Ishikawa (cell line): ENCODE results near the gene COL27A1.

Experiments used
- CEBPB ChIP-seq: IDR thresholded peaks from 2 replicates; pipeline ENCODE4 v1.6.1; 2012
- CREB1 ChIP-seq: IDR thresholded peaks from 2 replicates; pipeline ENCODE4 v1.6.1; 2012; ENCODE audit warnings: low read depth
- EGR1 ChIP-seq: IDR thresholded peaks from 2 replicates; pipeline ENCODE4 v1.6.1; 2012
- EP300 ChIP-seq: IDR thresholded peaks from 2 replicates; pipeline ENCODE4 v1.6.1; 2012; ENCODE audit warnings: borderline replicate concordance
- FOXM1 ChIP-seq: IDR thresholded peaks from 2 replicates; pipeline ENCODE4 v1.6.1; 2012; ENCODE audit warnings: low read depth, borderline replicate concordance
- NFIC ChIP-seq: IDR thresholded peaks from 2 replicates; pipeline ENCODE4 v1.6.1; 2012
- RAD21 ChIP-seq: IDR thresholded peaks from 2 replicates; pipeline ENCODE4 v1.6.1; 2012; ENCODE audit warnings: low read depth
- TAF1 ChIP-seq: IDR thresholded peaks from 2 replicates; pipeline ENCODE4 v1.6.1; 2012; ENCODE audit warnings: low read depth, mild to moderate bottlenecking
- TCF12 ChIP-seq: IDR thresholded peaks from 2 replicates; pipeline ENCODE4 v1.6.1; 2012; ENCODE audit warnings: low read depth
- TEAD4 ChIP-seq: IDR thresholded peaks from 2 replicates; pipeline ENCODE4 v1.6.1; 2012
- USF1 ChIP-seq: IDR thresholded peaks from 2 replicates; pipeline ENCODE4 v1.6.1; 2012
- YY1 ChIP-seq: IDR thresholded peaks from 2 replicates; pipeline ENCODE4 v1.6.1; 2012; ENCODE audit warnings: low read depth
- ZBTB7A ChIP-seq: IDR thresholded peaks from 2 replicates; pipeline ENCODE4 v1.6.1; 2012; ENCODE audit warnings: low read depth
- TF ChIP-seq, protein P1 (sequence below): IDR thresholded peaks from 2 replicates; pipeline ENCODE4 v1.6.1; 2012
- TF ChIP-seq, protein P2 (sequence below): IDR thresholded peaks from 2 replicates; pipeline ENCODE4 v1.6.1; 2012; ENCODE audit warnings: low read depth, mild to moderate bottlenecking

COL27A1 gene

GRCh38 chr9:114178076-114178475 lies 22.7 kb downstream of the COL27A1 start:
- TF ChIP-seq TCF12 (no peak), TEAD4 (no peak), NFIC (no peak), TAF1 (no peak), USF1 (no peak), ZBTB7A (no peak), CEBPB (no peak)
- TF ChIP-seq, protein P1, sequence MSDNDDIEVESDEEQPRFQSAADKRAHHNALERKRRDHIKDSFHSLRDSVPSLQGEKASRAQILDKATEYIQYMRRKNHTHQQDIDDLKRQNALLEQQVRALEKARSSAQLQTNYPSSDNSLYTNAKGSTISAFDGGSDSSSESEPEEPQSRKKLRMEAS = no peak

- TF ChIP-seq FOXM1 = no peak
- TF ChIP-seq, protein P2, sequence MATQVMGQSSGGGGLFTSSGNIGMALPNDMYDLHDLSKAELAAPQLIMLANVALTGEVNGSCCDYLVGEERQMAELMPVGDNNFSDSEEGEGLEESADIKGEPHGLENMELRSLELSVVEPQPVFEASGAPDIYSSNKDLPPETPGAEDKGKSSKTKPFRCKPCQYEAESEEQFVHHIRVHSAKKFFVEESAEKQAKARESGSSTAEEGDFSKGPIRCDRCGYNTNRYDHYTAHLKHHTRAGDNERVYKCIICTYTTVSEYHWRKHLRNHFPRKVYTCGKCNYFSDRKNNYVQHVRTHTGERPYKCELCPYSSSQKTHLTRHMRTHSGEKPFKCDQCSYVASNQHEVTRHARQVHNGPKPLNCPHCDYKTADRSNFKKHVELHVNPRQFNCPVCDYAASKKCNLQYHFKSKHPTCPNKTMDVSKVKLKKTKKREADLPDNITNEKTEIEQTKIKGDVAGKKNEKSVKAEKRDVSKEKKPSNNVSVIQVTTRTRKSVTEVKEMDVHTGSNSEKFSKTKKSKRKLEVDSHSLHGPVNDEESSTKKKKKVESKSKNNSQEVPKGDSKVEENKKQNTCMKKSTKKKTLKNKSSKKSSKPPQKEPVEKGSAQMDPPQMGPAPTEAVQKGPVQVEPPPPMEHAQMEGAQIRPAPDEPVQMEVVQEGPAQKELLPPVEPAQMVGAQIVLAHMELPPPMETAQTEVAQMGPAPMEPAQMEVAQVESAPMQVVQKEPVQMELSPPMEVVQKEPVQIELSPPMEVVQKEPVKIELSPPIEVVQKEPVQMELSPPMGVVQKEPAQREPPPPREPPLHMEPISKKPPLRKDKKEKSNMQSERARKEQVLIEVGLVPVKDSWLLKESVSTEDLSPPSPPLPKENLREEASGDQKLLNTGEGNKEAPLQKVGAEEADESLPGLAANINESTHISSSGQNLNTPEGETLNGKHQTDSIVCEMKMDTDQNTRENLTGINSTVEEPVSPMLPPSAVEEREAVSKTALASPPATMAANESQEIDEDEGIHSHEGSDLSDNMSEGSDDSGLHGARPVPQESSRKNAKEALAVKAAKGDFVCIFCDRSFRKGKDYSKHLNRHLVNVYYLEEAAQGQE = no peak
- TF ChIP-seq, protein P1 = no peak
- no peak for TF ChIP-seq RAD21
- no peak for TF ChIP-seq EP300
- TF ChIP-seq EGR1 = no peak
These were observed 23.6 kb downstream of the COL27A1 start for GRCh38 chr9:114178756-114179450.

GRCh38 chr9:114179516-114179915 lies 24.2 kb downstream of the COL27A1 start:
- no peak for TF ChIP-seq RAD21
- no peak for TF ChIP-seq CREB1
- TF ChIP-seq FOXM1 = no peak
- no peak for TF ChIP-seq USF1

GRCh38 chr9:114180696-114181606 lies 25.6 kb downstream of the COL27A1 start:
- TF ChIP-seq YY1 = no peak
- no peak for TF ChIP-seq USF1
- TF ChIP-seq TEAD4 = no peak
- no peak for TF ChIP-seq TCF12
- TF ChIP-seq TAF1 = no peak
- TF ChIP-seq NFIC = no peak
- no peak for TF ChIP-seq EGR1
- TF ChIP-seq CREB1 = no peak
- TF ChIP-seq CEBPB = no peak
- no peak for TF ChIP-seq ZBTB7A
- TF ChIP-seq FOXM1 = no peak

DNA sequence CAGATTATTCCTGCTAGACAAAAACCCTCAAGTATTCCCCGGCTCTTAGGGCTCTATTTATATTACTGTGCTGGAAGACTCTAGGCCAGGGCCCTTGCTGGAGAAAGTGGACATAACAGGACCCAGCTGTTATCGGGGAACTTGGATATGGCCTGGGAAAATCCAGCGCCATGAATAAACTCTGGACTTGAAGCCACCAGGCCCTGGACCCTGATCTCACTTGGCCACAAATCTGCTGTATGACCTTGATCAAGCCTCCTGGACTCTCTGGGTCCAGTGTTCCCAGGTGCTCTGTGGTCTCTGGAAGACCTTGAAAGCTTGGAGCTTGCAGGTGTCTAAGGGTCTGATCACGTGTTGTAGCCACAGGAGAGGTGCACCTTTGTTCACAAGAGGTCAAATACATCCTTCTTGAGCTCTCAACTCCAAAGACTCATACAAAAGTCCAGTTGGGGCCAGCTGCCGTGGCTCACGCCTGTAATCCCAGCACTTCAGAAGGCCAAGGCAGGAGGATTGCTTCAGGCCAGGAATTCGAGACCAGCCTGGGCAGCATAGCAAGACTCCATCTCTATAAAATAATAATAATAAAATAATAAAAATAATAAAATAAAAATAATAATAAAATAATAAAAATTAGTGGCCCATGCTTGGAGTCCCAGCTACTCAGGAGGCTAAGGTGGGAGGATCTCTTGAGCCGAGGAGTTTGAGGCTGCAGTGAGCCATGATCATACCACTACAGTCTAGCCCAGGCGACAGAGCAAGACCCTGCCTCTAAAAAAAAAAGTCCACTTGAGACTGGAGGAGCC lies 26.5 kb downstream of the COL27A1 start:
- TF ChIP-seq, protein P1 = no peak
- no peak for TF ChIP-seq TCF12

DNA sequence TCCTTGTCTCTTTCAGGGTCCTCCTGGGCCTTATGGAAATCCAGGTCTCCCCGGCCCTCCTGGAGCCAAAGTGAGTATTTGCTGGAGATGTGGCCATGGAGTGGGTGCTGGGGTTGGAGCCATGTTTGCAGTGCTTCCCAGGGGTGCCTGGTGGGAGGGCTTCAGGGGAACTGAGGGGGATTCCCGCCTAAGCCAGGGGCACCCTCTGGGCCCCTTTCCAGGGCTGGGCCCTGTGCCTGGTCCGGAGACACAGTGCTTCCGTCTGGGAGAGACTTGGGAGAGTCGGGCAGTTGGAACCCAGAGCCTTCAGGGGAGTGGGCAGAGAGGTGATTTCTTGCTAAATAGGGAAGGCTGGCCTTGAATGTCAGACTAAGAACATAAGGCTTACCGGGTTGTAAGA lies 27.7 kb downstream of the COL27A1 start:
- TF ChIP-seq TEAD4 = no peak
- TF ChIP-seq TAF1 = no peak
- TF ChIP-seq NFIC = no peak
- TF ChIP-seq USF1 = no peak
- no peak for TF ChIP-seq EP300
- no peak for TF ChIP-seq FOXM1
- TF ChIP-seq YY1 = no peak
- no peak for TF ChIP-seq EGR1
- TF ChIP-seq TCF12 = no peak
- TF ChIP-seq CEBPB = no peak
- TF ChIP-seq, protein P1 = no peak
- no peak for TF ChIP-seq RAD21
- no peak for TF ChIP-seq CREB1
- TF ChIP-seq ZBTB7A = no peak
- TF ChIP-seq, protein P2 = no peak
